ENCODE data around the gene BLCAP.

- TF ChIP-seq PPARA (CRISPR knock-in tag; IDR thresholded peaks at IDR 0.05; ENCODE audit: borderline replicate concordance) (no peak), TCF4 (CRISPR knock-in tag; IDR thresholded peaks at IDR 0.05; ENCODE audit: borderline replicate concordance) (no peak), ZNF8 (CRISPR knock-in tag; IDR thresholded peaks at IDR 0.05) (no peak), CSRNP3 (CRISPR knock-in tag; IDR thresholded peaks at IDR 0.05) (no peak), PATZ1 (CRISPR knock-in tag; IDR thresholded peaks at IDR 0.05; ENCODE audit: borderline replicate concordance) (no peak), ZFP3 (CRISPR knock-in tag; IDR thresholded peaks at IDR 0.05) (no peak), SNAI2 (CRISPR knock-in tag; IDR thresholded peaks at IDR 0.05) (no peak), ARNTL (CRISPR knock-in tag; IDR thresholded peaks at IDR 0.05; ENCODE audit: borderline replicate concordance, low read depth) (no peak), ESRRG (CRISPR knock-in tag; IDR thresholded peaks at IDR 0.05) (no peak), ZC3H10 (CRISPR knock-in tag; IDR thresholded peaks at IDR 0.05) (no peak), ZNF565 (CRISPR knock-in tag; conservative IDR thresholded peaks at IDR 0.05; ENCODE audit: low read depth) (no peak), ZFP30 (CRISPR knock-in tag; IDR thresholded peaks at IDR 0.05) (no peak), OSR1 (CRISPR knock-in tag; IDR thresholded peaks at IDR 0.05) (no peak), GLIS3 (CRISPR knock-in tag; IDR thresholded peaks at IDR 0.05) (no peak)
These were observed 48.4 kb downstream of the BLCAP start for GRCh38 chr20:37479266-37479665.

Data from SK-N-SH treated with all-trans-retinoic acid at 6 μM for 48 hours (cell line).